Memory B cell (primary cell): ENCODE data around the gene ATP8A2.
"Not testable (repeated sequence)": the region's sequence is repeated elsewhere in the genome, so short reads cannot be mapped to it uniquely, and the experiment has no call there.

Experiments used
- ATAC-seq: fragments of 150-1000 bp; cut with Tn5 transposase; 2 replicates; pipeline ENCODE4 v1.10.0; 2021; ENCODE audit warnings: low read depth, mild to moderate bottlenecking, moderate library complexity
- DNase-seq, 2 donors: peaks; one replicate each; pipeline ENCODE4 v3.0.0; 2022; ENCODE audit warnings: low spot score in 2 of 2
- H3K27ac Mint-ChIP-seq: one replicate; pipeline ENCODE4 v1.8.0; 2022; ENCODE audit warnings: mild to moderate bottlenecking, moderate library complexity, mixed read lengths
- H3K27me3 Mint-ChIP-seq: one replicate; pipeline ENCODE4 v1.8.0; 2022; ENCODE audit warnings: mixed read lengths
- H3K36me3 Mint-ChIP-seq: one replicate; pipeline ENCODE4 v1.8.0; 2022; ENCODE audit warnings: mild to moderate bottlenecking, mixed read lengths
- H3K4me1 Mint-ChIP-seq: one replicate; pipeline ENCODE4 v1.8.0; 2022; ENCODE audit warnings: mixed read lengths
- H3K4me3 Mint-ChIP-seq: one replicate; pipeline ENCODE4 v1.8.0; 2022; ENCODE audit warnings: mild to moderate bottlenecking, moderate library complexity, mixed read lengths
- H3K9me3 Mint-ChIP-seq: one replicate; pipeline ENCODE4 v1.8.0; 2022; ENCODE audit warnings: mixed read lengths

ATP8A2 gene

DNA sequence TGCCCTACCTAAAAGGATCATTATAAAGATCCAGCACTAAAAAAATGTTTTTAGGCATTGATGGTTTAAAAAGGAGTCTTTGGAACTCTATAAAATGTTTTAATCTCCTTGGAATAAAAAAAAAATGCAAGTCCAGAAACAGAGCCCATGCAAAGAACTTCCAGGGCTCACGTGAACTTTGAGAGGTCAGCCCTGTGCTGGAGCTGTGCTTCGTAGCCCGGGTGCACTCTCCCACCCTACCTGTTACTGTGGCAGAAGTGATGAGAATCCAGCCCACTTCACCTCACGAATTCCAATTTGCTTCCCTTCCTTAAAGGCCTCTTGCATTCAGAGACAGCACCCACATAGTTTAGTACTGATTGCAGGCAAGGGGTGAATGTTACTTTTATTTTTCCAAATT lies 412.3 kb downstream of the ATP8A2 start:
- no peak overlapping the region for H3K27ac Mint-ChIP-seq
- H3K4me3 Mint-ChIP-seq: no peak overlapping the region
- no peak for ATAC-seq
- H3K36me3 Mint-ChIP-seq: no peaks in the 10 kb centered on the region
- H3K27me3 Mint-ChIP-seq: no peaks in the 10 kb centered on the region
- no peak for DNase-seq
- H3K9me3 Mint-ChIP-seq: no peaks in the 10 kb centered on the region
- H3K4me1 Mint-ChIP-seq: no peaks in the 10 kb centered on the region

DNA sequence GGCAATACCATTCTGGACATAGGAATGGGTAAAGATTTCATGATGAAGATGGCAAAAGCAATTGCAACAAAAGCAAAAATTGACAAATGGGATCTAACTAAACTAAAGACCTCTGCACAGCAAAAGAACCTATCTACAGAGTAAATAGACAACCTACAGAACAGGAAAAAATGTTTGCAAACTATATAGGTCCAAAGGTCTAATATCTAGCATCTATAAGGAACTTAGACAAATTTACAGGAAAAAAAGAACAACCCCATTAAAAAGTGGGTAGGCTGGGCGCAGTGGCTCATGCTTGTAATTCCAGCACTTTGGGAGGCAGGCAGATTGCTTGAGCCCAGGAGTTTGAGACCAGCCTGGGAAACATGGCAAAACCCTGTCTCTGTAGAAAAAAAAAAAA lies 418.4 kb downstream of the ATP8A2 start:
- H3K27me3 Mint-ChIP-seq, H3K4me1 Mint-ChIP-seq, H3K27ac Mint-ChIP-seq, H3K9me3 Mint-ChIP-seq, ATAC-seq, H3K36me3 Mint-ChIP-seq, DNase-seq, H3K4me3 Mint-ChIP-seq: not testable (repeated sequence)

GRCh38 chr13:25795277-25795676 lies 423.5 kb downstream of the ATP8A2 start:
- Mint-ChIP-seq H3K4me3 (no peak overlapping the region), H3K4me1 (no peaks in the 10 kb centered on the region), H3K9me3 (no peaks in the 10 kb centered on the region), H3K27me3 (peaks cover 1% of the 10 kb centered on the region), H3K36me3 (no peaks in the 10 kb centered on the region), H3K27ac (no peak overlapping the region)
- no peak for ATAC-seq
- no peak for DNase-seq

GRCh38 chr13:25796474-25796873 lies 424.7 kb downstream of the ATP8A2 start:
- Mint-ChIP-seq H3K27ac (no peak overlapping the region), H3K4me3 (no peak overlapping the region)
- no peak for ATAC-seq

GRCh38 chr13:25798998-25799397 lies 427.2 kb downstream of the ATP8A2 start:
- Mint-ChIP-seq H3K9me3 (peaks cover 1% of the 10 kb centered on the region), H3K4me1 (no peaks in the 10 kb centered on the region), H3K27me3 (no peaks in the 10 kb centered on the region), H3K36me3 (no peaks in the 10 kb centered on the region), H3K4me3 (no peak overlapping the region), H3K27ac (no peak overlapping the region)
- ATAC-seq (no peak), DNase-seq (no peak)

More at GRCh38 chr13:25796474-25796873, 424.7 kb downstream of the ATP8A2 start:
- H3K9me3 Mint-ChIP-seq: no peaks in the 10 kb centered on the region
- peaks cover 1% of the 10 kb centered on the region for H3K27me3 Mint-ChIP-seq
- H3K4me1 Mint-ChIP-seq: no peaks in the 10 kb centered on the region
- no peak for DNase-seq
- no peaks in the 10 kb centered on the region for H3K36me3 Mint-ChIP-seq

- ATAC-seq (no peak), DNase-seq (no peak)
- no peaks in the 10 kb centered on the region for H3K27me3 Mint-ChIP-seq
- H3K4me3 Mint-ChIP-seq: no peak overlapping the region
- peaks cover 1% of the 10 kb centered on the region for H3K9me3 Mint-ChIP-seq
- H3K27ac Mint-ChIP-seq: no peak overlapping the region
- H3K36me3 Mint-ChIP-seq: no peaks in the 10 kb centered on the region
- H3K4me1 Mint-ChIP-seq: no peaks in the 10 kb centered on the region
Observed at GRCh38 chr13:25800523-25800922, 428.7 kb downstream of the ATP8A2 start.

- Mint-ChIP-seq H3K9me3 (peaks cover 1% of the 10 kb centered on the region), H3K27ac (no peak overlapping the region), H3K36me3 (no peaks in the 10 kb centered on the region), H3K4me3 (no peak overlapping the region), H3K27me3 (no peaks in the 10 kb centered on the region), H3K4me1 (no peaks in the 10 kb centered on the region)
- ATAC-seq (no peak), DNase-seq (no peak)
Observed at GRCh38 chr13:25802579-25802978, 430.8 kb downstream of the ATP8A2 start.

DNA sequence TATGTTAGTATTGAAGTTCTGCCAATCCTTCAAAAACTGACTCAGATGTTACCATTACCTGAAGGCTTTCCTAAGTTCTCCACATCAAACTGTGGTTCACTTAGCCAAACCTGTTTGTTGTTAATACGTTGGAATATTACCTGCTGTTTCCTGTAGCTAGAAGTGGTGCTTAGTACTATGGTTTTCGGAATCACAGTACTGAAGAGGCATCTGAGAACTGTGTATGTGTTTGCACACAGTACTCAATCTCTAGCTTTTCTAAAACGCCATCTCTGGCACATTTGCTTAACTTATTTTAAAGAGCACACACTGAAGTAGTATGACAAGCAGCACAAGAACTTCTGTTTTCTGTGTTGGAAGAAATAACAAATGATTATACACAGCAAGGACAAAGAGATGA lies 431.9 kb downstream of the ATP8A2 start:
- Mint-ChIP-seq H3K36me3 (no peaks in the 10 kb centered on the region), H3K4me1 (no peaks in the 10 kb centered on the region), H3K27me3 (no peaks in the 10 kb centered on the region), H3K9me3 (peaks cover 1% of the 10 kb centered on the region), H3K27ac (no peak overlapping the region), H3K4me3 (no peak overlapping the region)
- no peak for ATAC-seq
- DNase-seq: no peak

GRCh38 chr13:25806264-25806974 lies 434.6 kb downstream of the ATP8A2 start:
- ATAC-seq: no peak
- Mint-ChIP-seq H3K27ac (no peak overlapping the region), H3K4me3 (no peak overlapping the region), H3K36me3 (no peaks in the 10 kb centered on the region), H3K9me3 (peaks cover 3% of the 10 kb centered on the region), H3K27me3 (no peaks in the 10 kb centered on the region), H3K4me1 (no peaks in the 10 kb centered on the region)
- no peak for DNase-seq

DNA sequence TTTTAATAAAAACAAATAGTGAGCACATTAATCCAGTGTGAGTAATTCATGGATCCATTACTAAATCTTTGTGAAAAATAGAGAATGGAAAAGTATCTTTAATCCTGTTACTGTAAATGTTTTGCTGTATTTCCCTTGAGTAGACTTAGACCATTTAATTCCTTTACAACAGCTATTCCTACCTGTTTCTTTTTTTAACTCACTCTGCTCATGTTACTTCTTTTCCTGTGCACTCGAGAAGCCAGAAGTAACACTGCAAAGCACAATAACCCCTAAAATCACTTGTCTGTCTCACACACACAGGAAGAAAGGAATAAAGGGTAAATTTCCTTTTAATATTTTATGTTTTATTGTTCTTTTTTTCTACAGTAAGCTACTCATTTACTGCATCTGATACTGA lies 435.8 kb downstream of the ATP8A2 start:
- no peak for ATAC-seq
- no peak for DNase-seq
- H3K27ac Mint-ChIP-seq: no peak overlapping the region
- H3K27me3 Mint-ChIP-seq: no peaks in the 10 kb centered on the region
- no peak overlapping the region for H3K4me3 Mint-ChIP-seq
- no peaks in the 10 kb centered on the region for H3K36me3 Mint-ChIP-seq
- peaks cover 5% of the 10 kb centered on the region for H3K9me3 Mint-ChIP-seq
- no peaks in the 10 kb centered on the region for H3K4me1 Mint-ChIP-seq

DNA sequence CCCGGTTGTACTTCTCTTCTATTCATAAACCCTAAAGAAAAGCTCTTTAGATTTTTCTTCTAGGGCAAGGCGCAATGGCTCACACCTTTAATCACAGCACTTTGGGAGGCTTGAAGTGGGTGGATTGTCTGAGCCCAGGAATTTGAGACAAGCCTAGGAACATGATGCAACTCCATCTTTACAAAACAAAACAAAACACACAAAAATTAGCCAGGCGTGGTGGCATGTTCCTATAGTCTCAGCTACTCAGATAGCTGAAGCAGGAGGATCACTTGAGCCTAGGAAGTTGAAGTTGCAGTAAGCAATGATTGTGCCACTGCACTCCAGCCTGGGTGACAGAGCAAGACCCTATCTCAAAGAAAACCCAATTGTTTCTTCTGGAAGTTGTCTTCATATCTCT lies 439.7 kb downstream of the ATP8A2 start:
- Mint-ChIP-seq H3K4me1 (no peaks in the 10 kb centered on the region), H3K9me3 (peaks cover 7% of the 10 kb centered on the region), H3K4me3 (no peak overlapping the region), H3K36me3 (no peaks in the 10 kb centered on the region), H3K27me3 (no peaks in the 10 kb centered on the region), H3K27ac (no peak overlapping the region)
- DNase-seq (no peak), ATAC-seq (no peak)

DNA sequence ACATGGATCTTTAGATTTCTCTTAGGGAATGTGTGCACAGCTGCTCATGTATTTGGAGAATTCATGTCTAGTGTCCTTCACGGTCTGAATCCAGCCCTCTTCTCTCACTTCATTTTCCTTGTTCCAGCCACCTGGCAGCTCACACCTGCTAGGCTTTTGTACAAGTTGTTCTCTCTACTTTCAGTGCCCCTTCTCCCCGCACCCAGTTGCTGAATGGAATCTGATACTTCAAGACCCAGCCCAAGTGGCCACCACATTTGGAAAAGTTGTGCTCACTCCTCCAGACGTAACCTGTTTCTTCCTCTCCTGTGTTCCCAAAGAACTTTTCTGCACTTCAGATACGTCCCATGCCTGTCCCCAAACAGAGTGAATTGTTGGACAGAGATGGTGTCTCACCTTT lies 444.5 kb downstream of the ATP8A2 start:
- Mint-ChIP-seq H3K27me3 (no peaks in the 10 kb centered on the region), H3K4me3 (no peak overlapping the region), H3K9me3 (peaks cover 6% of the 10 kb centered on the region), H3K4me1 (no peaks in the 10 kb centered on the region), H3K27ac (no peak overlapping the region), H3K36me3 (no peaks in the 10 kb centered on the region)
- DNase-seq (no peak), ATAC-seq (no peak)

- no peaks in the 10 kb centered on the region for H3K36me3 Mint-ChIP-seq
- H3K9me3 Mint-ChIP-seq: no peaks in the 10 kb centered on the region
- H3K27ac Mint-ChIP-seq: no peak overlapping the region
- no peaks in the 10 kb centered on the region for H3K4me1 Mint-ChIP-seq
- no peak for DNase-seq
- no peaks in the 10 kb centered on the region for H3K27me3 Mint-ChIP-seq
- no peak for ATAC-seq
- no peak overlapping the region for H3K4me3 Mint-ChIP-seq
Observed at GRCh38 chr13:25819856-25820530, 448.2 kb downstream of the ATP8A2 start.

DNA sequence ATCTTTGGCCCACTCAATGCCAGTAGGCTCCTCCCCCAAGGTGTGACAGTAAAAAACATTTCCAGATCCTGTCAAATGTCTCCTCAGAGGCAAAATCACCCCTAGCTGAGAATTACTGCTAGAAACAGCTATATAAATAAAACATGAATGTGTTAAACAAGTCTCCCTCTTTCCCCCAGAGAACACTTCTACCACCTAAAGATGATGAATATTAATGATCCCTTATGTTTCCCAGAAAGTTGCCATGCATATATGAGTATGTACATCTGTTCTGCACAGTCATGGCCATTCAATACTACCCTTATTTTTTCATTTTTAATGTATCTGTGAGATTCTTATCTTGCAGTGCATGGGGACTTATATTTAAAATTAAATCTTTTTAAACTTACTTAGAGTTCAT lies 450.0 kb downstream of the ATP8A2 start:
- Mint-ChIP-seq H3K27ac (no peak overlapping the region), H3K9me3 (no peaks in the 10 kb centered on the region), H3K27me3 (no peaks in the 10 kb centered on the region), H3K36me3 (no peaks in the 10 kb centered on the region), H3K4me3 (no peak overlapping the region), H3K4me1 (no peaks in the 10 kb centered on the region)
- no peak for DNase-seq
- ATAC-seq: no peak

DNA sequence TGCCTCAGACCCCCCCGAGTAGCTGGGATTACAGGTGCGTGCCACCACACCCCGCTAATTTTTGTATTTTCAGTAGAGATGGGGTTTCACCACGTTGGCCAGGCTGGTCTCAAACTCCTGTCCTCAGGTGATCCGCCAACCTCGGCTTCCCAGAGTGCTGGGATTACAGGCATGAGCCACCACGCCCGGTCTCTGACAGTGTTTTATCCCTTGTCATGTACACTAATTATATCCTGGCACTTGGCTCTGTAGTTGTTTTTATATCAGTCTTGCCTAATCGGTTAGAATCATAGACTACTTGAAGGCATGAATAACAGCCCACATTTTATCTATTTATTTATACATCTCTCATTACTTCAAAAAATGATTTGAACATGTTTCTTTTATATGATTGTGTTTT lies 455.4 kb downstream of the ATP8A2 start:
- ATAC-seq, H3K27ac Mint-ChIP-seq, H3K36me3 Mint-ChIP-seq, H3K4me1 Mint-ChIP-seq, DNase-seq, H3K27me3 Mint-ChIP-seq, H3K4me3 Mint-ChIP-seq, H3K9me3 Mint-ChIP-seq: not testable (repeated sequence)
